GM13977 (cell line): ENCODE results near the gene HTR3A.

ENCODE experiments used
- DNase-seq: peaks from one replicate; pipeline ENCODE4 v3.0.0; 2012; ENCODE audit warnings: low spot score
- in situ Hi-C: fragments of 300-500 bp; cut with MboI; formaldehyde crosslinking; loops from one replicate; pipeline ENCODE4 v1.12.0; 2022; ENCODE audit warnings: low sequenced_read_pairs, low pct_unique_long_range_greater_than_20kb, mixed read lengths, inconsistent platforms; ENCODE audit not compliant: unreplicated experiment
- TF ChIP-seq, protein P1 (sequence below): IDR thresholded peaks from 2 replicates; pipeline ENCODE4 v1.5.1; 2012; ENCODE audit warnings: mild to moderate bottlenecking, control low read depth; ENCODE audit not compliant: insufficient read depth; ENCODE audit errors: extremely low read depth, missing control alignments

HTR3A gene

GRCh38 chr11:113994077-113994954 is 19.4 kb downstream of the HTR3A start:
- TF ChIP-seq, protein P1, sequence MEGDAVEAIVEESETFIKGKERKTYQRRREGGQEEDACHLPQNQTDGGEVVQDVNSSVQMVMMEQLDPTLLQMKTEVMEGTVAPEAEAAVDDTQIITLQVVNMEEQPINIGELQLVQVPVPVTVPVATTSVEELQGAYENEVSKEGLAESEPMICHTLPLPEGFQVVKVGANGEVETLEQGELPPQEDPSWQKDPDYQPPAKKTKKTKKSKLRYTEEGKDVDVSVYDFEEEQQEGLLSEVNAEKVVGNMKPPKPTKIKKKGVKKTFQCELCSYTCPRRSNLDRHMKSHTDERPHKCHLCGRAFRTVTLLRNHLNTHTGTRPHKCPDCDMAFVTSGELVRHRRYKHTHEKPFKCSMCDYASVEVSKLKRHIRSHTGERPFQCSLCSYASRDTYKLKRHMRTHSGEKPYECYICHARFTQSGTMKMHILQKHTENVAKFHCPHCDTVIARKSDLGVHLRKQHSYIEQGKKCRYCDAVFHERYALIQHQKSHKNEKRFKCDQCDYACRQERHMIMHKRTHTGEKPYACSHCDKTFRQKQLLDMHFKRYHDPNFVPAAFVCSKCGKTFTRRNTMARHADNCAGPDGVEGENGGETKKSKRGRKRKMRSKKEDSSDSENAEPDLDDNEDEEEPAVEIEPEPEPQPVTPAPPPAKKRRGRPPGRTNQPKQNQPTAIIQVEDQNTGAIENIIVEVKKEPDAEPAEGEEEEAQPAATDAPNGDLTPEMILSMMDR, result peak; percentile 58
- DNase-seq, result peak; percentile 68
- in situ Hi-C loops, result no loop called here

DNA sequence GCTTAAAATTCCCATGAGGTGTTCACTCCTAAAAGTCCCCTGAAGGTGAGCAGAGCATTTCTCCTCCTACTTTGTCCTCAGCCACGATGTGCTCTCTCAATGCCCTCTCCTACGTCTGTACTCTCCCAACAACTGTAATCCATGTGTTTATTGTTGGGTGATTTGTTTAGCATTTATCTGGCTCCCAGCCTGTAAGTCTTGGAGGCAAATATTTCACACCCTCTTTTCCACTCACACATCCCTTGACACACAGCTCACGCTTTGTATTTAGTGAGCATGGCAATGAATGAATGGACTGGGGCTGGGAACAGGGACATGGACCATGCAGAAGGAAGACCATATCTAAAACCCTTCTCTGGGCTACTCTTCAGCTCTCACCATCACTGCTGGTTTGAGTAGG is 22.6 kb downstream of the HTR3A start:
- TF ChIP-seq, protein P1, result no peak
- in situ Hi-C loops, result no loop called here
- no peak for DNase-seq

- in situ Hi-C loops, result no loop called here
- TF ChIP-seq, protein P1, result no peak
- no peak for DNase-seq
Measured at GRCh38 chr11:113998574-113998973, 23.7 kb downstream of the HTR3A start.

DNA sequence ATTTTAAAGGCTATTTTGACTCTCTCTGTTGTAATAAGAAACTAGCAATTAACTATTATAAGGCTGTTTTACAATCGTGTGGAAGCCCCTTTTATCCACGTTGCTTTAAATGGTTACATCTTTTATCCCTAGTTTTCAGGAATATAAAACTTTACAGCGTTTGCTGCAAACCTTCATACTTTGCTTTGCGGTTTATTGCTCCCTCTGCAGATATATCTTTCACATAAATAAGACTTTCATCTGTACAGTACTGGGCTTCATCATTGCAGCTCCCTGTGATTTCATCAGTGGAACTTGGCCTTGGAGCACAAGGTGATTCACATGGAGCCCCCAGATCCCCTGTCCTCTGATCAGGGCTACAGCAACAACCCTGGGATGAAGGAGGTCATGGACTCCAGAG is 25.6 kb downstream of the HTR3A start:
- no peak for DNase-seq
- TF ChIP-seq, protein P1, result no peak
- in situ Hi-C loops, result no loop called here

DNA sequence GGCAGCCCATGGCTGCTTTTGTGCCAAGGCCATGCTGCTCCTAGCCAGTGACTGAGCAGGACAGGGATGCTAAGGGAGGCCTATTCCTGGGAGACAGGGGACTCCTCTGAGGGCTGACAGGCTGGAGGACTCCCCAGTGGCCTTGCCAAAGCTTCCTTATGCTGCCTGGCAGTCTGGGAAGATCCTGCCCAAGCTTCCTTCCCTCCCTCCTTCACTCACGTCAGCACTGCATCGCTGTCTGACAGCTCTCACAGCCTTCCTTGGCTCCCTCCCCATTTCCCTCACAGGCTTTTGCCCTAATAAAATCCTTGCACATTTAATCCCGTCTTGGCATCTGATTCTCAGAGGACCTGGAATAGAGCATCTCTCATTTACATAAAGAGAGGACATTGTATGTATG is 26.5 kb downstream of the HTR3A start:
- in situ Hi-C loops, result no loop called here
- TF ChIP-seq, protein P1, result no peak
- no peak for DNase-seq

DNA sequence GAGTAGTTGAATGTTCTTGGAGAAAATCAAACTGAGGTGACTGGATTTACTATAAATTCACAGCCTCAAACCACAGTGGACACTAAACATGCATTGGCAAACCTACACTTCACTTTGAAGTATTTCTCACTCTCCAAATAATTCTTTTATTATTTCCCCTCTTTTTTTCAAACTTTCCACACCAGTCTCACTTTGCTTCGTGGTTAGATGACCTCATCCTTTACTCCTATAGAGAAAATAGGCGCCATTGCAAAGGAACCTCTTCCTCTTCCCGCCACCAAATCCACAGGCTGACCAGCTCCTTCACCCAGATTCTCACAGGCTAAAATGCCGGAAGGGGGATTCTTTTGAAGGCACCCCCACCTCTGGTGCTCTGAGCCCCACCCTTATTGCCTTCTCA is 33.4 kb downstream of the HTR3A start:
- TF ChIP-seq, protein P1, result no peak
- in situ Hi-C loops, result no loop called here
- no peak for DNase-seq

DNA sequence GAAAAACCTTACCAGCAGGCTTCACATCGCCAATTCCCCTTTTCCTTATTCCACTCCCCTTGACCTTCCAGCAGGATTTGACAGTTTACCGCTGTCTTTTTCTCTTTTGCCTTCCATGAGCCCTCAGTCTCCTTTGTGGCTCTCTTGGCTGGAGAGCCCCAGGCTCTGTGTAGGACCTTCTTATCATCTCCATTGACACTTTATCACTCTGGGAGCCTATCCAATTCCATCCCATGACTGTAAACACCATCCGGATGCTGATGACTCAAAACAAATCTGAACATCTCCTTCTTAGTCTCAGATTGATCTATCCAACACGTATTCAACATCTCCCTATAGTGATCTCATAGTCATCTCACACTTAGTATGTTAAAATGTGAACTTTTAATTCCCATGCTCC is 36.0 kb downstream of the HTR3A start:
- in situ Hi-C loops, result no loop called here
- DNase-seq, result no peak
- TF ChIP-seq, protein P1, result no peak
